GM19025 (cell line): ENCODE data around the gene PEX16.

Experiments used
- ATAC-seq: cut with Tn5 transposase; IDR thresholded peaks from one replicate; pipeline ENCODE4 v1.9.1; 2021; ENCODE audit warnings: mild to moderate bottlenecking, low read depth, moderate library complexity; ENCODE audit not compliant: unreplicated experiment

Gene PEX16

DNA sequence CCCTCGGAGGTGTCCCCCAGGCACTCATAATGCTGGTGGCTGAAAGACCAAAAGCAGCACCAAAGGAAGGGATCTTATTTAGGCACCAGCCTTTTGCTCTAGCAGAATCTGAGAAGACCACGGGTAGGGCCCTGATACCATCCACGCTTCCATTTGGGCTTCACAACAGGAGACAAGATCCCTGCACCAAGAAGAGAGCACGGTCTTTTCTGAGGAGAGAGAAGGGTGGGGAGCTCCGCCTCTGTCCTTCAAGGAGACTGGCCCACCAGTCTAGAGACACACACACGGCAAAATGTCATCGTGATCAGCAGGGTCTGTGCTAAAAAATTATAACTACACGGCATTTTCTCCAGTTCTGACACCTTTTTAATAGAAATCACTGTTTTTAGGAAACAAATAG is 14.5 kb upstream of the PEX16 start:
- no peak for ATAC-seq

DNA sequence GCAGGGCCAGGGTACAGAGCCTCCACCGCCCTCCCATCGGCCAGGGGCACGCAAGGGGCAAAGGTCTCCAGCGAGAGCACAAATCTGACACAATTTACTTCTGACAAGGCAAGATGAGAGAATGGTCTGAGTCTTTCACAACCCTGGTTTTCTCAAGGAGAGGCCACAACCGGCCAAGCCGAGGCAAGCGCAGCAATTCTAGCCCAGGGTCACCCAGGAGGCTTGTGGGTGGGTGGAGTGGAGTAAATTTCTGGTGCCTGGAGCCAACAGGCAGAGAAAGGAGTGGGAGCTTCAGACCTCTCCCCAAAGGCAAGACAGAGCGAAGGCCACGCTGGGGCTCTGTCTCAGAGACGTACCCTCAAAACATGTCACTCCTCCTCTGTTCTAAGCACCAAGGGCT is 14.1 kb upstream of the PEX16 start:
- ATAC-seq: no peak

DNA sequence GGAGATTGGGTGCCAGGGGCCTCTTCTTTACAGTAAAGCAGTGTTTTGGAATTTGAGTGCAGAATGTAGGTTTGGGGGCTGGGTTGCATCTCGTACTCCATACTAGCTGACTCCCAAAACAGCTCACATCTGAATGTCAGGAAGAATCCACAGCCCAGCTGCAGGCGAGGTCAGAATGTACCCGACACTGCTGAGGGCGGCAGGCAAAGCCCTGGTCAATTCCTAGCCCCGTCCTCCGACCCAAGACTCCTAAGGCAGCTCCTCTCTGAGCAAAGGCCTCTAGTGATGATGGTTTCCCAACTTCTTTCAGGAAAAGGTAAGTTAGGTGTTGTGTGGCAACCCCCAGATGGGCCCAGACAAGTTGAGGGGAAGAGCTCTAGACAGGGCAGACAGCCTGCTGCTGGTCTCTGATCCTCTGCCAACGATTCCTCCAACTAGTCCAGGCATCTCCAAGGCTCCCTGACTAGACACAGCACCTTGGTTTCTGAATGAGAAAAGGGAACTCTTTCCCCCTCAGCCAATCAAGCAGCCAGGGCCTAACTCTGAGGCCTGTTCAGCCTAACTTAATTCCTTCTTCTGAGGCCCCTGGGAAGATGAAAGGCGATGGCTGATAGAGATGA is 13.4 kb upstream of the PEX16 start:
- no peak for ATAC-seq

DNA sequence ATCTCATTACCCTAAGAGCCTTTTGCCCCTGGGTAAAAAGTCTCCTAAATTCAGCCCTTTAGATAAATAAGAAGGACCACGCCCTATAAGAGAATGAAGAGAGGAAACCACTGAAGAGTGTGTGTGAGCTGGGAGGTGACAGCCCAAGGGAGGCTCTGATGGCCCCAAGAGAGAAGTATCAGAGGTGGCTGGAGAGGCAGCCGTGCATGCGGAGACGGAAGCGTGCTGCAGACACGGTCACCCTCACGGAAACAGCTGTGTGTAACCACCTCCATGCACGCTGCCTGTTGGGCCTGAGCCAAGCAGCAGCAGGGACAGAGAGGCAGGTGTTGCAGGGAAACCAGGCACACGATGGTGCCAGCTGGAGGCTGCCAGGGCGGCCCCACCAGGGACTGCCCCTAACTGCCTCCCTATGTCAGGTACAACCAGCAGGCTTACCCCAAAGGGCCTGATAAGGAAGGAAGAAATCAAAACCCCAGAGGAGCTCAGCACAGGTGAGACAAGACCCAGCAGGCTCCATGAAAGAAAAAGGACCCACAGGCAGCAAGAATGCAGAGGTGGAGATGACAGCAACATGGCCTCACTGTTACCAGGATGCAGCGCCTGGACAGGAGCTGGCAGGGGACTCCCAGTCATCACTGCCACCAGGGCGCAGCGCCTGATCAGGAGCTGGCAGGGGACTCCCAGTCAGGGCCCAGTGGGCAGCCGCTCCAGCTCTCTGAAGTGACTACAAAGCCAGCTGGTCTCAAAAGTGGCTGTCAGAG is 12.5 kb upstream of the PEX16 start:
- ATAC-seq: peak; percentile 96

DNA sequence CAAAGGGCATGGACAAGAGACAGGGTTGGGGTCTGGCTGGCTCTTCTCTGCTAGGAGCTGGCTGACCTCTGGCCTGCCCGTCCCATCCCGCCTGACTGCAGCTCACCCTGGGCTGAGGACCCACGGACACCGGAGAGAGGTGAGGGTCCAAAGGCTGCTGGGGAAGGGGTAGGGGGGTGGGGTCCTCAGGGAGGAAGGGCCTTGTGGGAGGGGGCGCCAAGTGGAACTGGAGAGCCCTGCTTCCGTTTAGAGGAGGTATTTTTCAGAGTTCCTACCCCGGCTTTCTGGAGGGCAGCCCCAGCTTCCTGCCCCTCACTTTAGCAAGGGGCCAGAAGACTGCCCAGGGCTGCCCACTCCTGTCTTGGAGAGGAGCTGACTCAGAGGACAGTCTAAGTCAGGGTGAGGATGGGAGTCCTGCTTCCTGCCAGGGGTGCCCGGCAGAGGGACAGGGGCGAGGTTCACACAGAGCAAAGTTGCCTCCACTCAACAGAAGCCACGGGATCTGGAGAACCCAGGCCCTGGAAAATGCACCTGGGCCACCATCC is 11.9 kb upstream of the PEX16 start:
- ATAC-seq: peak; percentile 1

DNA sequence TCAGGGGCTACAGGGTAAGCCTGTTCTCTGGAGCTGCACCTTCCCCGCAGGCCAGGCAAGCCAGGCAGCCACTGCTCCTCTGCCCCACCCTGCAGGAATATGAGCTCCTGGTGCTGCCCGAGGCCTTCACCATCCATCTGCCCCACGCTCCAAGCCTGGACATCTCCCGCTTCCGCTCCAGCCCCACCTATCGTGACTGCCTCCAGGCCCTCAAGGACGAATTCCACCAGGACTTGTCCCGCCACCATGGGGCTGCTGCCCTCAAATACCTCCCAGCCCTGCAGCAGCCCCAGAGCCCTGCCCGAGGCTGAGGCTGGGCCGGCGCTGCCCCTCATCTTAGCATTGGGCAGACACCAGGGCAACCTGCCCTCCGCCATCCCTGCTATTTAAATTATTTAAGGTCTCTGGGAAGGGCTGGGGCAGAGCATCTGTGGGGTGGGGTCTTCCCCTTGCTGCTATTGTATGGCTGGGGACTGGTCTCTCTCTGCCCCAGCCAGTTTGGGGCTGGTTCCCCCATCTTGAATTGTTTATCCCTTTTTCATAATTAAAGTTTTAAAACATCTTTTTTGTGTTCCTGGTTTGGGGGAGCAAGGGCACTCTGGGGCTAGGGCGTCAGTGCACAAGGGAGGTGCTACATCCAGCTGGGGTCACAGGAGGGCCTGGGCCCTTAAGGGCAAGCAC is 11.0 kb upstream of the PEX16 start:
- no peak for ATAC-seq

DNA sequence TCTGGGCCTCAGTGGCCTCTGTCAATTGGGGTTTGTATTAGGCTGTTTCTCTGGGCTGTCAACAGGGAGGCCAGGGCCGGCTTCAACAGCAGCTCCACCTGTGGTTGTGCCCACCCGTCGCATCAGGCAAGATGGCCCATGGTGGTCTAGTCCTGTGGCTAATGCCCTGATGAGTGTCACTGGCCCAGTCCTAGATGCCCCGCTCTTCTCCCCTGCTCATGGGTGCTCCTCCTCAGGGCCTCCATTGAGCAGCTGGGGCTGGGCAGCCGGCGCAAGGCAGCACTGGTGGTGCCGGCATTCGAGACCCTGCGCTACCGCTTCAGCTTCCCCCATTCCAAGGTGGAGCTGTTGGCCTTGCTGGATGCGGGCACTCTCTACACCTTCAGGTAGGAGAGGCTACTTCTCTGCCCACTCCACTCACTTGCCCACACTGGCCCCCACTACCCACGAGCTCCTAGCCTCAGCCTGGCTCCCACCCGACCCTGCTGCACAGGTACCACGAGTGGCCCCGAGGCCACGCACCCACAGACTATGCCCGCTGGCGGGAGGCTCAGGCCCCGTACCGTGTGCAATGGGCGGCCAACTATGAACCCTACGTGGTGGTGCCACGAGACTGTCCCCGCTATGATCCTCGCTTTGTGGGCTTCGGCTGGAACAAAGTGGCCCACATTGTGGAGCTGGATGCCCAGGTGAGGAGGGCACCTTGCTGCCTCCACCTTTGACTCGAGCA is 10.2 kb upstream of the PEX16 start:
- ATAC-seq: no peak

DNA sequence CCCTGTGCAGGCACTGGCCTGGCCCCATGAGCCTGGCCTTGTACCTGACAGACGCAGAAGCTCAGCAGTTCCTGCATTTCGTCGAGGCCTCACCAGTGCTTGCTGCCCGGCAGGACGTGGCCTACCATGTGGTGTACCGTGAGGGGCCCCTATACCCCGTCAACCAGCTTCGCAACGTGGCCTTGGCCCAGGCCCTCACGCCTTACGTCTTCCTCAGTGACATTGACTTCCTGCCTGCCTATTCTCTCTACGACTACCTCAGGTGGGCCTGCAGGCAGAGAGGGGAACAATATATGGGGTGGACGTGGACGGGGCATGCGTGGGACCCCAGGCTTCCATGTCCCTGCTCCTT is 9.6 kb upstream of the PEX16 start:
- ATAC-seq: no peak

DNA sequence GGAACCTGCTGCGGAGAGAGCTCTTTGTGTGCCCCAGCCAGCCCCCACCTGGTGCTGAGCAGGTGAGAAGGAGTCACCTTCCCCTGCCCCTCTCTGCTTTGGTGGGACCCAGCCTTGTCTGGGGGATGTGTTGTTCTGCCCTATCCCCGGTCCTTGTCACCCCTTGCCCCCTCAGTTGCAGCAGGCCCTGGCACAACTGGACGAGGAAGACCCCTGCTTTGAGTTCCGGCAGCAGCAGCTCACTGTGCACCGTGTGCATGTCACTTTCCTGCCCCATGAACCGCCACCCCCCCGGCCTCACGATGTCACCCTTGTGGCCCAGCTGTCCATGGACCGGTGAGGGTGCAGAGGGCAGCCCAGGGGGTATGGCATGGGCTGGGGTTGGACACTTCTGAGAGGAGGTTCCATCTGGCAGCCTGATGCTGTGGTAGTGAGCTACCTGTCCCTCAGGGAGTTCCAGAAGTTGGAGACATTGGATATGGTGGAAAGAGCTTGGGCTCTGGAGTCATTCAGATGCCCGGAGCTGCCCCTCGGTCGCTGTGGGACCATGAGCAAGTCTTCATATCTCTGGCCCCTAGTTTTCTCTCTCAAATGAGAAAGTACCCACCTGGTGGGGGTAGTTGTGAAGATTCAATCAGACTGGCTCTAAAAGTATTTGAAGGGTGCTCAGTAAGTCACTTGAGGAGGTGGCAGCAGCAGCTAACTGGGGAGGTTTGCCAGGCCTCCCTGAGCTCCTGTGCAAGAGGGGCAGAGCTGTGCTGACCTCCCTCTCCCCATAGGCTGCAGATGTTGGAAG is 9.1 kb upstream of the PEX16 start:
- ATAC-seq: no peak

DNA sequence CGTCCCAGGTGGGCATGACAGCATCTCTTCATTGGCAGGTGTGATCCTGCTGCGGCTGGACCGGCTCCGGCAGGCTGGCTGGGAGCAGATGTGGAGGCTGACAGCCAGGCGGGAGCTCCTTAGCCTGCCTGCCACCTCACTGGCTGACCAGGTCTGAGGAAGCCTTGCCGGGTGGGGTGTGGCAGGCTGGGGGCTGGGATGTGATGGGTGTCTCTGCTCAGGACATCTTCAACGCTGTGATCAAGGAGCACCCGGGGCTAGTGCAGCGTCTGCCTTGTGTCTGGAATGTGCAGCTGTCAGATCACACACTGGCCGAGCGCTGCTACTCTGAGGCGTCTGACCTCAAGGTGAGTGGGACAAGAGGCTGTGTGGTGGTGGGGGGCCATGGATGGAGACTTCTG is 8.3 kb upstream of the PEX16 start:
- no peak for ATAC-seq

DNA sequence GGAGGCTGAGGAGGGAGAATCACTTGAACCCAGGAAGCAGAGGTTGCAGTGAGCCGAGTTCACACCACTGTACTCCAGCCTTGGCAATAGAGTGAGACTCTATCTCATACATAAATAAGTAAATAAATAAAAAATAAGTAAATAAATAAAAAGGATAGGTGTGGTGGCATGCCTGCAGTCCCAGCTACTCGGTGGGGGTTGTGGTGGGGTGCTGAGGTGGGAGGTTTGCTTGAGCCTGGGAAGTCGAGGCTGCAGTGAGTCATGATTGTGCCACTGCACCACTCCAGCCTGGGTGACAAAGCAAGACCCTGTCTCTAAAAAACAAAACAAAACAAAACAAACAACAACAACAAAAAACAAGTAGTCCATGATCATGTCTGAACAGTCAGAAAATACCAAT is 7.9 kb upstream of the PEX16 start:
- no peak for ATAC-seq

DNA sequence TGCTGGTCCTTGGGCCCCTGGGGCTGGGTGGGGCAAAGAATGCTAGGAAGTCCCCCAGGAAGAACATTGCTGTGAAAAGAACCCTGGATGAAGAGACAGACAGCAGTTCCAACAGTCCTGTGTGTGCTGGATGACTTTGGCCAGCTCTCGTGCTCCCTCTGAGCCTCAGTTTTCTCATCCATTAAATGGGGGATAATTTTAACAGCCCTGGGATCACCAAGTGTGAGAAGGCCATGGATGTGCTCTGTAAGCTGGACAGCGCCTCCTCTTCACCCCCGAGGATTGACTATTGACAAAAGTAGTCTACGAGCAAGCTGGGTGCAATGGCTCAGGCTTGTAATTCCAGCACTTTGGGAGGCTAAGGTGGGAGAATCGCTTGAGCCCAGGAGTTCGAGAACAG is 7.2 kb upstream of the PEX16 start:
- ATAC-seq: no peak

DNA sequence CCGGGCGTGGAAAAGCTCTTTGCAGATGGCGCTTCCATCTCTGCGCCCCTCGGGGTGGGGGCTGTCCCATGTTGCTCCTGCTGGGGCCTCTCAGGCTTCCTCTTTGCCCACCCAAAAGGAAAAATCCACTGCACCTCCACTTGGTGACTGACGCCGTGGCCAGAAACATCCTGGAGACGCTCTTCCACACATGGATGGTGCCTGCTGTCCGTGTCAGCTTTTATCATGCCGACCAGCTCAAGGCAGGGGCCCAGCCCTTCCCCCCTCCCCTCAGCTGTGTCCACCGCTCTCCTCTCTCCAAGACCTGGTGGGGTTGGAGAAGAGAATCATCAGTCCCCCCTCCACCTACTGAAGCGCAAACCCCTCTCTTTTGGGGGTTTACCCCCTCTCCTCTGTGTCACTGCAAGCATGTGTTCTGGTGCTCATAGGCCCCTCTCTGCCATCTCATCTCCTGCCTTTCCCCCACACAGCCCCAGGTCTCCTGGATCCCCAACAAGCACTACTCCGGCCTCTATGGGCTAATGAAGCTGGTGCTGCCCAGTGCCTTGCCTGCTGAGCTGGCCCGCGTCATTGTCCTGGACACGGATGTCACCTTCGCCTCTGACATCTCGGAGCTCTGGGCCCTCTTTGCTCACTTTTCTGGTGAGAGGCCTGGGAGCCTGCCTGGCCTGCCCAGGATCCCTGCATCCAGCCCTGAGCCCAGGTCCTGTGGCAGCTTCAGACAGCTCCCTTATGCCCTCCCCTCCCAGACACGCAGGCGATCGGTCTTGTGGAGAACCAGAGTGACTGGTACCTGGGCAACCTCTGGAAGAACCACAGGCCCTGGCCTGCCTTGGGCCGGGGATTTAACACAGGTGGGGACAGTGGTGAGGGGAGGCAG is 6.6 kb upstream of the PEX16 start:
- ATAC-seq: no peak

DNA sequence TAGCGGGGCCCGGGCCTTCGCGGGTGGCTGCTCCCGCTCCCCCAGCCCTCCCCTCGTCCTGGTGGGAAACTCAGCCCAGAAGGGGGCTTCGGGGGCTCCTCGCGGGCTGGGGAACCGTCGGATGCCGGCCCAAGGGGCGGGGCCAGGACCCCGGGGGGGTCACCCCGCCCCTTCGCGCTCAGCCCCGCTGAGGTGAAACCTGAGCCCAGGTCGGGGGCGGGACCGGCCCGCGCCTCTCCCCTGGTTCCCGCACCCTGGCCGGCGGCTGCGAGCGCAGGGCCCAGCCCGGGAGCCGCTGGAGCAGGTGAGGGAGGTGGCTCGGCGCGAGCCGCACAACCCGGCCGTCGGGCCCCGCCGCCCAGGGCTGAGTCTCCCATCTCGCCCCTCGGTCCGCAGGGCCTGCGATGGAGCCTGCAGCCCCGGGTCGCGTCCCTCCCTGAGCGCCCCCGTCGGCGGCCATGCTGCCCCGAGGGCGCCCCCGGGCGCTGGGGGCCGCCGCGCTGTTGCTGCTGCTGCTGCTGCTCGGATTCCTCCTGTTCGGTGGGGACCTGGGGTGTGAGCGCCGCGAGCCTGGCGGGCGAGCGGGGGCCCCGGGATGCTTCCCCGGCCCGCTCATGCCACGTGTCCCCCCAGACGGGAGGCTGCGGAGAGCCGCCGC is 4.9 kb upstream of the PEX16 start, which contains the start of gene LARGE2:
LARGE2 (plus strand) TSS at position 232 of the 658 bp plus-strand sequence; CDS start at position 459, 227 bp downstream.
- no peak for ATAC-seq

DNA sequence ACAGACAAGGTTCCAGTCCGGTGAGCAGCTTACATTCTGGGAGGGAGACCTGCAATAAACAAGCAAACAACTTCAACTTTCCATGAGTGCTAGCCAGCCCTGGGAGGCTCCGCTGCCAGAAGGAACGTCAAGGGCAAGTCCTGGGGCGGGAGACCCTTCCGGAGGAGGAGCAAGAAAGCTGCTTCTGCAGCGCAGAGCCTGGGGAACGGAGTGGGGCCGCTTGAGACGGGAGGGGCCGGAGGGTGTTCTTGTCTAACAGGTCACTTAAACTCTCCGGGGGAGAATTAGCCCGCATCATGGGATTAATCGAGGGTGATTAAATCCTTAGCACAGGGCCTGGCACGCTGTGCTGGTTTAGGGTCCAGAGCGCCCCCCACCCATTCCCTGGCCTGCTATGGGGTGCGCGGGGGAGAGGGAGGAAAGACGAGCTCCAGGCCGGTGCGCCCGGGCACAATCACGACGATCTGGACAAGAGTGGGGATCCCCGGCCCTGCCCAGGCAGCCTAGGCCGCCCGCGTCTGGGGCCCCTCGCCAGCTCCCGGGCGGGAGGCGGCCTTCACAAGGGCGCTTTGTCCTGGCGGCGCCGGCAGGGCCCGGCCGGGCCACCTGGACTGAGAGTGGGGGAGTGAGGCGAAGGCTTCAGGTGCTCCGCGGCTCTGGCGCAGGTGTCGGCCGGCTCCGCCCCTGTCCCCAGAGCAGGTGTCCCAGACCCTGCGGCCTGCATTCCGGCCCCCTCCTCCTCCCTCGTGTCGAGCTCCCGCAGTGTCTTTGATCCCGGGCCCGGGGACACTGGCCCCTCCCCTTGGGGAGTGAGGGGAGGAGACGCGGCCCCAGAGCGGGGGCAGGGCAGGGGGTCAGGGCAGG is 4.1 kb upstream of the PEX16 start:
- no peak for ATAC-seq

DNA sequence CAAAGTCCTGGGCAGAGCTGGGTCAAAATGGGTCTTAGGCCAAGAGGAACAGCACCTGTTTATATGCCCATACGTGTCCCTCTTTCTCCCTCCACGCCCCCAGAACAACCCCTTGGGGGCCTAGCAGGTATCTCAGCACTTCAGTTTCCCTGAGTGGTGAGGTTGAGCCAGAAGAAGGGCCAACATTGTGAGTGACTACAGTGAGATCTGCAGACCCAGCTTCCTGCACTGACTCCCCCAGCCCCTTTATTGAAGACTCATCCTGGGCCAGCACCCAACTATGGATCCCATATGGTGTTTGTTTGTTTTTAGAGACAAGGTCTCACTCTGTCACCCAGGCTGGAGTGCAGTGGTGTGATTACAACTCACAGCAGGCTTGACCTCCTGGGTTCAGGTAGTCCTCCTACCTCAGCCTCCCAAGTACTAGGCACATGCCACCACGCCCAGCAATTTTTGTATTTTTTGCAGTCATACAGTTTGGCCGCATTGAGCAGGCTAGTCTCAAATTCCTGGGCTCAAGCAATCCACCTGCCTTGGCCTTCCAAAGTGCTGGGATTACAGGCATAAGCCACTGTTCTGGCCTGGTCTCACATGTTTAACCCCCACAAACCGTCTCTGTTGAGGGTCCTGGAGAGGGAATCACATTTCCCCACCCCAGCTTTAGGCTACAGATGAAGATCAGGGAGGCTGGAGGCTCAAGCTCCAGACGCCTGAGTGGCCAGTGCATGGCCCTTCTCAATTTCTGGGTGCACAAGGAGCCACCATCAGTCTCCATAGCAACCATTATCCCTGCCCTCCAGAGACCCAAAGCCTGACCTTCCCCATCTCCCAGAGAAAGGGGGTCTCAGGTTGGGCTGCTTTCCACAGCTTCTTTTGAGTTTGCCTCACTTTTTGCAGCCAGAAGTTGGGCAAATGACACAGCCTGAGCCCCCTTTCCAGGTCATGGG is 3.1 kb upstream of the PEX16 start:
- ATAC-seq: no peak
